WTC11 (cell line): ENCODE results near the gene PAGE2.

Experiments
- CREB1 ChIP-seq: sonication (generic); formaldehyde crosslinking; IDR thresholded peaks from 2 replicates; pipeline ENCODE4 v1.8.0; 2023; ENCODE audit warnings: mild to moderate bottlenecking, missing genetic modification reagents
- CTCF ChIP-seq: fragments of 200-600 bp; IDR thresholded peaks from 2 replicates; pipeline ENCODE4 v1.8.0; 2022; ENCODE audit warnings: antibody characterized with exemption
- ETV6 ChIP-seq: sonication (generic); formaldehyde crosslinking; IDR thresholded peaks from 2 replicates; pipeline ENCODE4 v1.8.1; 2022; ENCODE audit warnings: mild to moderate bottlenecking, missing genetic modification reagents
- MYBL2 ChIP-seq: sonication (generic); formaldehyde crosslinking; IDR thresholded peaks from 2 replicates; pipeline ENCODE4 v1.8.1; 2023; ENCODE audit warnings: mild to moderate bottlenecking, moderate library complexity, missing genetic modification reagents
- TF ChIP-seq, protein P1 (sequence below): sonication (generic); formaldehyde crosslinking; IDR thresholded peaks from 2 replicates; pipeline ENCODE4 v1.8.1; 2023; ENCODE audit warnings: mild to moderate bottlenecking, missing genetic modification reagents, moderate library complexity
- TF ChIP-seq, protein P2 (sequence below): sonication (generic); formaldehyde crosslinking; IDR thresholded peaks from 2 replicates; pipeline ENCODE4 v1.8.0; 2022; ENCODE audit warnings: mild to moderate bottlenecking, missing genetic modification reagents
- TF ChIP-seq, protein P3 (sequence below): sonication (generic); formaldehyde crosslinking; IDR thresholded peaks from 2 replicates; pipeline ENCODE4 v1.8.0; 2022; ENCODE audit warnings: mild to moderate bottlenecking, missing genetic modification reagents
- TF ChIP-seq, protein P4 (sequence below): sonication (generic); formaldehyde crosslinking; IDR thresholded peaks from 2 replicates; pipeline ENCODE4 v1.8.1; 2022; ENCODE audit warnings: mild to moderate bottlenecking, moderate library complexity, missing genetic modification reagents

DNA sequence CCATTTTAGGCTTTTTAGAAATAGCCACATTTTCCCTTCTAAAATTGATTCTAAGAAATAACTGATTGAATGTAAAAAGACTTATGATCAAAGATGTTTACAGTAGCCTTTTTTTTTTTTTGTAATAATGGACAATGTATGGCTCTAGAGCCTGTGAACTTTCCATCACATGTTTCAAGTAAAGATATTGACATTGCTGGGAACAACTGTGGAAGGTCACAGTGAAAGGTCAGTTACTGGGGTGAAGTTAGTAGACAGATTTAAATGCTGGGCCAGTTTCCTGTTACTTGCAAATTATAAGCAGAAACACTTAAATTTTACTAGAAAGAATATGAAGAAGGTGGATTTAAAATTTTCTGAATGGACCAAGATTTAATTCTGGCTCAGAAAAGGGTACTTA lies 18.4 kb downstream of the PAGE2 start:
- TF ChIP-seq CTCF (no peak), ETV6 (no peak), MYBL2 (CRISPR knock-in tag) (no peak), CREB1 (CRISPR knock-in tag) (no peak)
- TF ChIP-seq, protein P1, sequence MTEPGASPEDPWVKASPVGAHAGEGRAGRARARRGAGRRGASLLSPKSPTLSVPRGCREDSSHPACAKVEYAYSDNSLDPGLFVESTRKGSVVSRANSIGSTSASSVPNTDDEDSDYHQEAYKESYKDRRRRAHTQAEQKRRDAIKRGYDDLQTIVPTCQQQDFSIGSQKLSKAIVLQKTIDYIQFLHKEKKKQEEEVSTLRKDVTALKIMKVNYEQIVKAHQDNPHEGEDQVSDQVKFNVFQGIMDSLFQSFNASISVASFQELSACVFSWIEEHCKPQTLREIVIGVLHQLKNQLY (CRISPR knock-in tag), result no peak
- TF ChIP-seq, protein P2, sequence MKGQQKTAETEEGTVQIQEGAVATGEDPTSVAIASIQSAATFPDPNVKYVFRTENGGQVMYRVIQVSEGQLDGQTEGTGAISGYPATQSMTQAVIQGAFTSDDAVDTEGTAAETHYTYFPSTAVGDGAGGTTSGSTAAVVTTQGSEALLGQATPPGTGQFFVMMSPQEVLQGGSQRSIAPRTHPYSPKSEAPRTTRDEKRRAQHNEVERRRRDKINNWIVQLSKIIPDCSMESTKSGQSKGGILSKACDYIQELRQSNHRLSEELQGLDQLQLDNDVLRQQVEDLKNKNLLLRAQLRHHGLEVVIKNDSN (CRISPR knock-in tag), result no peak
- TF ChIP-seq, protein P3, sequence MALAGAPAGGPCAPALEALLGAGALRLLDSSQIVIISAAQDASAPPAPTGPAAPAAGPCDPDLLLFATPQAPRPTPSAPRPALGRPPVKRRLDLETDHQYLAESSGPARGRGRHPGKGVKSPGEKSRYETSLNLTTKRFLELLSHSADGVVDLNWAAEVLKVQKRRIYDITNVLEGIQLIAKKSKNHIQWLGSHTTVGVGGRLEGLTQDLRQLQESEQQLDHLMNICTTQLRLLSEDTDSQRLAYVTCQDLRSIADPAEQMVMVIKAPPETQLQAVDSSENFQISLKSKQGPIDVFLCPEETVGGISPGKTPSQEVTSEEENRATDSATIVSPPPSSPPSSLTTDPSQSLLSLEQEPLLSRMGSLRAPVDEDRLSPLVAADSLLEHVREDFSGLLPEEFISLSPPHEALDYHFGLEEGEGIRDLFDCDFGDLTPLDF, result no peak
- TF ChIP-seq, protein P4, sequence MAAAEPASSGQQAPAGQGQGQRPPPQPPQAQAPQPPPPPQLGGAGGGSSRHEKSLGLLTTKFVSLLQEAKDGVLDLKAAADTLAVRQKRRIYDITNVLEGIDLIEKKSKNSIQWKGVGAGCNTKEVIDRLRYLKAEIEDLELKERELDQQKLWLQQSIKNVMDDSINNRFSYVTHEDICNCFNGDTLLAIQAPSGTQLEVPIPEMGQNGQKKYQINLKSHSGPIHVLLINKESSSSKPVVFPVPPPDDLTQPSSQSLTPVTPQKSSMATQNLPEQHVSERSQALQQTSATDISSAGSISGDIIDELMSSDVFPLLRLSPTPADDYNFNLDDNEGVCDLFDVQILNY, result no peak
